ENCODE measurements around the gene FER. TPM values are rescaled to one million over a fixed set of nuclear protein-coding genes. Genes with fewer than 3 reads are reported as not detected.
"Not testable (repeated sequence)": the region's sequence is repeated elsewhere in the genome, so short reads cannot be mapped to it uniquely, and the experiment has no call there.

Gene FER
- polyA plus RNA-seq, 1 donor (not counting 4 experiments of a cell fraction or from before 2014, with no cell fraction given): 17.1 TPM

GRCh38 chr5:108793207-108793606, 45.5 kb downstream of the FER start:
- Histone ChIP-seq H3K36me3 (ENCODE audit: control insufficient read depth in 2 of 2, extremely low read depth in 1 of 2, insufficient read depth in 2 of 2, low read length in 2 of 2) (peaks cover under 1 to 4% of the 10 kb centered on the region in 2 experiments), H3K4me2 (ENCODE audit: control insufficient read depth, extremely low read depth, insufficient read depth, low read depth, low read length) (no peak overlapping the region), H4K20me1 (ENCODE audit: control insufficient read depth, extremely low read depth, insufficient read depth, low read length) (no peaks in the 10 kb centered on the region), H3K9ac (ENCODE audit: control insufficient read depth, extremely low read depth, insufficient read depth, low read length) (no peak overlapping the region), H3K4me3 (ENCODE audit: control insufficient read depth in 2 of 3, extremely low read depth in 1 of 3, insufficient read depth in 2 of 3, low read depth in 1 of 3, low read length in 3 of 3) (no peak overlapping the region), H3K9me3 (ENCODE audit: control insufficient read depth, low read depth, low read length) (no peaks in the 10 kb centered on the region), H3K27me3 (ENCODE audit: control insufficient read depth, extremely low read depth, insufficient read depth, low read length) (no peaks in the 10 kb centered on the region), H2AFZ (ENCODE audit: control insufficient read depth, low read length) (no peak overlapping the region), H3K27ac (ENCODE audit: control insufficient read depth, insufficient read depth, low read length) (no peak overlapping the region), H3K9me1 (ENCODE audit: control insufficient read depth, extremely low read depth, insufficient read depth, low read length) (no peaks in the 10 kb centered on the region), H3K79me2 (ENCODE audit: control insufficient read depth, insufficient read depth, low read length) (peaks cover 44% of the 10 kb centered on the region), H3K4me1 (ENCODE audit: control insufficient read depth, extremely low read depth, insufficient read depth, low read length) (peaks cover 5% of the 10 kb centered on the region)
- TF ChIP-seq CTCF (optimal IDR thresholded peaks at IDR 0.05 in 1 of 3, IDR thresholded peaks at IDR 0.05 in 1 of 3, conservative IDR thresholded peaks at IDR 0.05 in 1 of 3; ENCODE audit: extremely low read depth in 1 of 3, insufficient read depth in 2 of 3, low read length in 3 of 3) (no peak), EZH2 (IDR thresholded peaks at IDR 0.05; ENCODE audit: low read length) (no peak)
- dilution Hi-C loops (cut with MboI; ENCODE audit: extremely low pct_ligation_motif_present, low sequenced_read_pairs): no loop called here
- FAIRE-seq (peak; percentile 26), DNase-seq (ENCODE audit: low read depth, low spot score) (no peak)

- H3K9me1 ChIP-seq (ENCODE audit: control insufficient read depth, extremely low read depth, insufficient read depth, low read length); H3K9me3 ChIP-seq (ENCODE audit: control insufficient read depth, low read depth, low read length); H3K27me3 ChIP-seq (ENCODE audit: control insufficient read depth, extremely low read depth, insufficient read depth, low read length); H2AFZ ChIP-seq (ENCODE audit: control insufficient read depth, low read length); H3K27ac ChIP-seq (ENCODE audit: control insufficient read depth, insufficient read depth, low read length); H3K36me3 ChIP-seq (ENCODE audit: control insufficient read depth in 2 of 2, extremely low read depth in 1 of 2, insufficient read depth in 2 of 2, low read length in 2 of 2); dilution Hi-C loops (cut with MboI; ENCODE audit: extremely low pct_ligation_motif_present, low sequenced_read_pairs); H4K20me1 ChIP-seq (ENCODE audit: control insufficient read depth, extremely low read depth, insufficient read depth, low read length); DNase-seq (ENCODE audit: low read depth, low spot score); H3K9ac ChIP-seq (ENCODE audit: control insufficient read depth, extremely low read depth, insufficient read depth, low read length); H3K4me2 ChIP-seq (ENCODE audit: control insufficient read depth, extremely low read depth, insufficient read depth, low read depth, low read length); FAIRE-seq; H3K4me3 ChIP-seq (ENCODE audit: control insufficient read depth in 2 of 3, extremely low read depth in 1 of 3, insufficient read depth in 2 of 3, low read depth in 1 of 3, low read length in 3 of 3): not testable (repeated sequence)
- Histone ChIP-seq H3K79me2 (ENCODE audit: control insufficient read depth, insufficient read depth, low read length) (peaks cover 42% of the 10 kb centered on the region), H3K4me1 (ENCODE audit: control insufficient read depth, extremely low read depth, insufficient read depth, low read length) (peaks cover 16% of the 10 kb centered on the region)
These were observed 46.7 kb downstream of the FER start for GRCh38 chr5:108794349-108794748.

- no peaks in the 10 kb centered on the region for H3K27me3 ChIP-seq (ENCODE audit: control insufficient read depth, extremely low read depth, insufficient read depth, low read length)
- H3K4me1 ChIP-seq (ENCODE audit: control insufficient read depth, extremely low read depth, insufficient read depth, low read length): peaks cover 20% of the 10 kb centered on the region
- DNase-seq (ENCODE audit: low read depth, low spot score): no peak
- no peak overlapping the region for H3K4me3 ChIP-seq (ENCODE audit: control insufficient read depth in 2 of 3, extremely low read depth in 1 of 3, insufficient read depth in 2 of 3, low read depth in 1 of 3, low read length in 3 of 3)
- no peaks in the 10 kb centered on the region for H4K20me1 ChIP-seq (ENCODE audit: control insufficient read depth, extremely low read depth, insufficient read depth, low read length)
- no peak overlapping the region for H2AFZ ChIP-seq (ENCODE audit: control insufficient read depth, low read length)
- TF ChIP-seq EZH2 (IDR thresholded peaks at IDR 0.05; ENCODE audit: low read length) (no peak), CTCF (optimal IDR thresholded peaks at IDR 0.05 in 1 of 3, IDR thresholded peaks at IDR 0.05 in 1 of 3, conservative IDR thresholded peaks at IDR 0.05 in 1 of 3; ENCODE audit: extremely low read depth in 1 of 3, insufficient read depth in 2 of 3, low read length in 3 of 3) (no peak)
- no peaks in the 10 kb centered on the region for H3K9me3 ChIP-seq (ENCODE audit: control insufficient read depth, low read depth, low read length)
- peaks cover 0 to 10% of the 10 kb centered on the region in 2 experiments for H3K36me3 ChIP-seq (ENCODE audit: control insufficient read depth in 2 of 2, extremely low read depth in 1 of 2, insufficient read depth in 2 of 2, low read length in 2 of 2)
- dilution Hi-C loops (cut with MboI; ENCODE audit: extremely low pct_ligation_motif_present, low sequenced_read_pairs): no loop called here
- H3K9me1 ChIP-seq (ENCODE audit: control insufficient read depth, extremely low read depth, insufficient read depth, low read length): no peaks in the 10 kb centered on the region
- FAIRE-seq: no peak
- H3K4me2 ChIP-seq (ENCODE audit: control insufficient read depth, extremely low read depth, insufficient read depth, low read depth, low read length): no peak overlapping the region
- H3K9ac ChIP-seq (ENCODE audit: control insufficient read depth, extremely low read depth, insufficient read depth, low read length): no peak overlapping the region
- H3K27ac ChIP-seq (ENCODE audit: control insufficient read depth, insufficient read depth, low read length): no peak overlapping the region
- H3K79me2 ChIP-seq (ENCODE audit: control insufficient read depth, insufficient read depth, low read length): peaks cover 31% of the 10 kb centered on the region
These were observed 49.7 kb downstream of the FER start for GRCh38 chr5:108797396-108797795.

Data from keratinocyte (primary cell).